GM21360 (cell line): ENCODE results near the gene RBPJ.

Experiments
- ATAC-seq: cut with Tn5 transposase; IDR thresholded peaks from one replicate; pipeline ENCODE4 v1.9.1; 2021; ENCODE audit warnings: mild to moderate bottlenecking, moderate library complexity; ENCODE audit not compliant: unreplicated experiment

Gene RBPJ

GRCh38 chr4:26484032-26484515, 163.3 kb downstream of the RBPJ start:
- ATAC-seq, result no peak

- no peak for ATAC-seq
Measured at GRCh38 chr4:26484516-26484915, 163.7 kb downstream of the RBPJ start.
